T-cell (primary cell): ENCODE data around the gene GRID2. TPM values are rescaled to one million over a fixed set of nuclear protein-coding genes. Genes with fewer than 3 reads are reported as not detected.

ENCODE experiments used
- ATAC-seq, 4 experiments: fragments of 200-7000 bp in 3 of 4; fragments of 150-1000 bp in 1 of 4; cut with Tn5 transposase; replicated peaks in 1 of 4; 1 replicate in 3 of 4; 2 replicates in 1 of 4; pipeline ENCODE4 v1.10.0; 2021; ENCODE audit warnings: moderate library complexity in 3 of 4, mild to moderate bottlenecking in 2 of 4, moderate number of reproducible peaks in 1 of 4
- CTCF ChIA-PET, 2 donors: fragments of 300-600 bp; sonication (Branson Sonifier 250); formaldehyde crosslinking; loops; one replicate each; lab custom pipeline; 2022; ENCODE audit warnings: antibody characterized with exemption in 2 of 2; lab: Charles Lee
- POLR2A ChIA-PET, 2 donors: fragments of 300-600 bp; sonication (Branson Sonifier 250); formaldehyde crosslinking; loops; one replicate each; lab custom pipeline; 2022; ENCODE audit warnings: antibody characterized with exemption in 2 of 2; lab: Charles Lee
- DNase-seq, 35 experiments: peaks; one replicate each; pipeline versions ENCODE4 v3.0.0 to v3.0.0-alpha.2; 2013 to 2023
- H3K27ac ChIP-seq: one replicate; pipeline ENCODE4 v1.5.1; 2013; ENCODE audit warnings: low read length
- H3K27me3 ChIP-seq, 2 experiments: replicated peaks in 1 of 2; 1 replicate in 1 of 2; 2 replicates in 1 of 2; pipeline versions ENCODE4 v1.6.1 to v1.7.0; 2013; ENCODE audit warnings: low read length in 1 of 2, mixed read lengths in 1 of 2; ENCODE audit not compliant: control insufficient read depth in 2 of 2, insufficient read depth in 2 of 2; ENCODE audit errors: extremely low read depth in 1 of 2
- H3K36me3 ChIP-seq, 2 donors: 1 replicate in 1 of 2; 2 replicates in 1 of 2; pipeline versions ENCODE4 v1.6.1 to v1.7.0; 2013; ENCODE audit warnings: low read length in 1 of 2; ENCODE audit not compliant: control insufficient read depth in 2 of 2, insufficient read depth in 1 of 2; ENCODE audit errors: extremely low read depth in 1 of 2
- H3K4me1 ChIP-seq, 2 experiments: 1 replicate in 1 of 2; 2 replicates in 1 of 2; pipeline versions ENCODE4 v1.6.1 to v1.7.0; 2013; ENCODE audit warnings: low read length in 2 of 2, mixed read lengths in 1 of 2; ENCODE audit not compliant: insufficient read depth in 2 of 2, control insufficient read depth in 1 of 2; ENCODE audit errors: extremely low read depth in 1 of 2
- H3K4me3 ChIP-seq, 2 donors: 1 replicate in 1 of 2; 2 replicates in 1 of 2; pipeline versions ENCODE4 v1.5.1 to v1.7.0; 2013; ENCODE audit warnings: mild to moderate bottlenecking in 2 of 2, low read length in 1 of 2, moderate library complexity in 1 of 2; ENCODE audit not compliant: control insufficient read depth in 1 of 2; ENCODE audit errors: extremely low read depth in 1 of 2
- H3K9me3 ChIP-seq: 2 replicates; pipeline ENCODE4 v1.7.0; 2013
- H3K27ac Mint-ChIP-seq, 2 donors: one replicate each; pipeline ENCODE4 v1.8.0; 2020 to 2021; ENCODE audit warnings: mild to moderate bottlenecking in 2 of 2, mixed read lengths in 2 of 2
- H3K27me3 Mint-ChIP-seq, 2 donors: one replicate each; pipeline ENCODE4 v1.8.0; 2021 to 2022; ENCODE audit warnings: mixed read lengths in 2 of 2
- H3K36me3 Mint-ChIP-seq: one replicate; pipeline ENCODE4 v1.8.0; 2021; ENCODE audit warnings: mixed read lengths
- H3K4me1 Mint-ChIP-seq, 3 donors: one replicate each; pipeline ENCODE4 v1.8.0; 2020 to 2022; ENCODE audit warnings: mixed read lengths in 3 of 3, mild to moderate bottlenecking in 1 of 3
- H3K4me3 Mint-ChIP-seq, 3 donors: one replicate each; pipeline ENCODE4 v1.8.0; 2020 to 2022; ENCODE audit warnings: mild to moderate bottlenecking in 3 of 3, mixed read lengths in 3 of 3, moderate library complexity in 3 of 3
- H3K9me3 Mint-ChIP-seq, 3 donors: one replicate each; pipeline ENCODE4 v1.8.0; 2020 to 2022; ENCODE audit warnings: mixed read lengths in 3 of 3
- WGBS: methylation state at CpG from one replicate; pipeline ENCODE4 v1.1.5; 2013; ENCODE audit warnings: missing lambda C conversion rate; ENCODE audit not compliant: insufficient coverage; 5-methylcytosine and 5-hydroxymethylcytosine counted together
- total RNA-seq, 35 experiments: library from RNA in 6 of 35; stranded (reverse) in 6 of 35; fragments of 120-200 nt in 1 of 35; gene quantifications; one replicate each; pipeline versions ENCODE4 v1.2.1 to v1.2.4 and lab custom pipeline; 2013 to 2026

GRID2 gene
- total RNA-seq, 5 donors from 2014 or later (not counting 1 experiment from before 2014, with no cell fraction given), result 0.13 to 0.18 TPM; not detected in 3

GRCh38 chr4:92566269-92566668, 262.5 kb downstream of the GRID2 start:
- no peaks in the 10 kb centered on the region for H3K27me3 Mint-ChIP-seq
- Histone ChIP-seq H3K9me3 (no peaks in the 10 kb centered on the region), H3K27ac (no peak overlapping the region), H3K4me1 (no peaks in the 10 kb centered on the region), H3K4me3 (no peak overlapping the region), H3K27me3 (no peaks in the 10 kb centered on the region), H3K36me3 (no peaks in the 10 kb centered on the region)
- peaks cover 17 to 34% (median 25%) of the 10 kb centered on the region in 3 donors for H3K9me3 Mint-ChIP-seq
- ChIA-PET POLR2A (no interaction called here), CTCF (no interaction called here)
- WGBS, result 73% methylated on average over 2 of the region's 3 CpGs
- DNase-seq (no peak), ATAC-seq (no peak)
- H3K36me3 Mint-ChIP-seq, result no peaks in the 10 kb centered on the region
- no peak overlapping the region for H3K27ac Mint-ChIP-seq
- no peak overlapping the region for H3K4me3 Mint-ChIP-seq
- H3K4me1 Mint-ChIP-seq, result no peaks in the 10 kb centered on the region

GRCh38 chr4:92580816-92581215, 277.1 kb downstream of the GRID2 start:
- H3K27me3 Mint-ChIP-seq, result no peaks in the 10 kb centered on the region
- Histone ChIP-seq H3K27me3 (no peaks in the 10 kb centered on the region), H3K27ac (no peak overlapping the region), H3K36me3 (no peaks in the 10 kb centered on the region), H3K9me3 (no peaks in the 10 kb centered on the region), H3K4me1 (no peaks in the 10 kb centered on the region), H3K4me3 (no peak overlapping the region)
- no peaks in the 10 kb centered on the region for H3K36me3 Mint-ChIP-seq
- ChIA-PET CTCF (interaction anchor here in 1 of 2 donors (0.6 kb wide), 2 partner anchors 28 to 1168 kb away, joined by 3 read pairs; no protein-coding TSS in a partner anchor), POLR2A (no interaction called here)
- DNase-seq (no peak), ATAC-seq (no peak)
- WGBS, result no CpG with 5 or more reads among the region's 1 CpG
- no peak overlapping the region for H3K27ac Mint-ChIP-seq
- H3K4me3 Mint-ChIP-seq, result no peak overlapping the region
- no peaks in the 10 kb centered on the region for H3K4me1 Mint-ChIP-seq
- H3K9me3 Mint-ChIP-seq, result peaks cover 5 to 9% (median 8%) of the 10 kb centered on the region in 3 donors

DNA sequence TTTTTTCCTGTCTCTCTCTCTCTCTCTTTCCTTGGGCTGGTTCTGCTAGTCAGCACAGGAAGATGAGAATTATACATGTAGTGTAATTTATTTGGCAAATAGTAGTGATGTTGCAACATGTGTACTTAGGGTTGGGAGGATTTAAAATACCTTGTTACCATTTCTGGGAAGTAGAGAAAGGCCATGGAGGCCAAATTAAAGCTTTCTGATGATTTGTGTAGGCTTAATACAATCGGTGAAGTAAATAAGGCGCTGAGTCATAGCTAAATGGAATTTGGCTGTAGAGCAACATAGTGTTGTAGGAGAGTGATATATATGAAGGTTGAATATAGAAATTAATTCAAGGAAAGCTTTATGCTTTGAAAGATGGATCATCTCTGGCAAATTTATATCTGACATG, 295.3 kb downstream of the GRID2 start:
- Mint-ChIP-seq H3K4me3 (no peak overlapping the region), H3K36me3 (no peaks in the 10 kb centered on the region), H3K4me1 (no peaks in the 10 kb centered on the region), H3K9me3 (peaks cover 10 to 20% (median 12%) of the 10 kb centered on the region in 3 donors), H3K27me3 (no peaks in the 10 kb centered on the region), H3K27ac (no peak overlapping the region)
- 95% methylated on average over 2 of the region's 2 CpGs for WGBS
- H3K27me3 ChIP-seq, result no peaks in the 10 kb centered on the region
- CTCF ChIA-PET, result no interaction called here
- no peaks in the 10 kb centered on the region for H3K4me1 ChIP-seq
- no peaks in the 10 kb centered on the region for H3K36me3 ChIP-seq
- H3K9me3 ChIP-seq, result no peaks in the 10 kb centered on the region
- no peak for ATAC-seq
- DNase-seq, result no peak
- no peak overlapping the region for H3K4me3 ChIP-seq
- no peak overlapping the region for H3K27ac ChIP-seq
- POLR2A ChIA-PET, result no interaction called here

GRCh38 chr4:92600638-92601037, 296.9 kb downstream of the GRID2 start:
- ChIA-PET CTCF (no interaction called here), POLR2A (no interaction called here)
- Histone ChIP-seq H3K27ac (no peak overlapping the region), H3K4me3 (no peak overlapping the region), H3K36me3 (no peaks in the 10 kb centered on the region), H3K27me3 (no peaks in the 10 kb centered on the region), H3K4me1 (no peaks in the 10 kb centered on the region), H3K9me3 (no peaks in the 10 kb centered on the region)
- Mint-ChIP-seq H3K4me1 (no peaks in the 10 kb centered on the region), H3K4me3 (no peak overlapping the region), H3K36me3 (no peaks in the 10 kb centered on the region), H3K9me3 (peaks cover 14 to 20% (median 17%) of the 10 kb centered on the region in 3 donors), H3K27me3 (no peaks in the 10 kb centered on the region), H3K27ac (no peak overlapping the region)
- no peak for DNase-seq
- 96% methylated on average over 4 of the region's 6 CpGs for WGBS
- ATAC-seq, result no peak

DNA sequence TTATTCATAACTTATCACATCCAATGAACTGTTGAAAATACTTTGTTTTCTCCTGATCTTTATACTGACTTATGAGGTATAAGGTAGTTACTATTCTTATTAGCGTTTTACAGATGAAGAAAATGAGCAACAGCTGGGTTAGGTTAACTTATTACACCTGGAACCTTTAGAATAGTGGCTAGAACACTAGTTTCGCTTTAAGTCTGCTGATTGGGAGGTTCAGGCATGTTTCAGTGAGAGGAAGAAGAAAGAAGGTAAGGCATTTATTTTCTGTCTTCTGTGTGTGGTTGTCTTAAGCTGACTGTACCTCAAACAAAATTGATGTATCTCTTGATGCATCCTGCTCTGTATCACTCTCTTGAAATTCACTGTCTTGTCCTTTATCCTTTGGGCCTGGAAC, 302.5 kb downstream of the GRID2 start:
- no peak overlapping the region for H3K4me3 ChIP-seq
- no peaks in the 10 kb centered on the region for H3K4me1 ChIP-seq
- DNase-seq, result no peak
- Mint-ChIP-seq H3K27me3 (no peaks in the 10 kb centered on the region), H3K4me1 (no peaks in the 10 kb centered on the region), H3K9me3 (peaks cover 14 to 17% (median 16%) of the 10 kb centered on the region in 3 donors), H3K36me3 (no peaks in the 10 kb centered on the region), H3K27ac (no peak overlapping the region), H3K4me3 (no peak overlapping the region)
- CTCF ChIA-PET, result no interaction called here
- no peaks in the 10 kb centered on the region for H3K36me3 ChIP-seq
- H3K27me3 ChIP-seq, result no peaks in the 10 kb centered on the region
- ATAC-seq, result no peak
- POLR2A ChIA-PET, result no interaction called here
- H3K27ac ChIP-seq, result no peak overlapping the region
- WGBS, result 100% methylated on average over 1 of the region's 2 CpGs
- H3K9me3 ChIP-seq, result no peaks in the 10 kb centered on the region

- no peak for ATAC-seq
Measured at GRCh38 chr4:92615049-92615448, 311.3 kb downstream of the GRID2 start.

DNA sequence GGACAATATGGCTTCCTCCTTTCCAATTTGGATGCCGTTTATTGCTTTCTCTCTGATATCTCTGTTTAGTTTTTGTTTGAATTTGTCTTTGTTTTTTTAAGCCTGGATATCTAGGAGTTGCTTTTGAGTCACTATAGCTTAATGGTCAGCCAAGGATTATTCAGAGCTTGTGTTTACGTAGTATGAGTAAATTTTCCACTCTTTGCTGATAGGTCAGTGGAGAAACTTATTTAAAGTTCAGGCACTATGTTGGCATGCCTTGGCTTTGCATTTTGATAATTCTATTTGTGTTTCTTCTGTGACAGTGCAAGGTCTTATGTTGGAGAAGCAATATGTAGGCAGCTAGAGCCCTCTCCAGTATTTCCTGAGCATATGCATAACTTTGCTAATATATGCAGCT, 315.2 kb downstream of the GRID2 start:
- Histone ChIP-seq H3K4me1 (no peaks in the 10 kb centered on the region), H3K36me3 (no peaks in the 10 kb centered on the region), H3K27ac (no peak overlapping the region), H3K9me3 (no peaks in the 10 kb centered on the region), H3K27me3 (no peaks in the 10 kb centered on the region), H3K4me3 (no peak overlapping the region)
- ChIA-PET CTCF (no interaction called here), POLR2A (no interaction called here)
- Mint-ChIP-seq H3K27me3 (no peaks in the 10 kb centered on the region), H3K4me1 (no peaks in the 10 kb centered on the region), H3K36me3 (no peaks in the 10 kb centered on the region), H3K9me3 (peaks cover 5 to 18% (median 14%) of the 10 kb centered on the region in 3 donors), H3K4me3 (no peak overlapping the region), H3K27ac (no peak overlapping the region)
- DNase-seq (no peak), ATAC-seq (no peak)
- 56% methylated on average over 1 of the region's 2 CpGs for WGBS

More at GRCh38 chr4:92615049-92615448, 311.3 kb downstream of the GRID2 start:
- no peaks in the 10 kb centered on the region for H3K36me3 ChIP-seq
- Mint-ChIP-seq H3K4me1 (no peaks in the 10 kb centered on the region), H3K36me3 (no peaks in the 10 kb centered on the region), H3K27ac (no peak overlapping the region), H3K27me3 (no peaks in the 10 kb centered on the region), H3K9me3 (peaks cover 14 to 19% (median 16%) of the 10 kb centered on the region in 3 donors), H3K4me3 (no peak overlapping the region)
- no peak for DNase-seq
- H3K4me1 ChIP-seq, result no peaks in the 10 kb centered on the region
- CTCF ChIA-PET, result no interaction called here
- POLR2A ChIA-PET, result no interaction called here
- H3K4me3 ChIP-seq, result no peak overlapping the region
- no CpG with 5 or more reads among the region's 1 CpG for WGBS
- H3K27me3 ChIP-seq, result no peaks in the 10 kb centered on the region
- H3K27ac ChIP-seq, result no peak overlapping the region
- H3K9me3 ChIP-seq, result no peaks in the 10 kb centered on the region
